Activated CD4-positive, alpha-beta T cell treated with anti-CD3 and anti-CD28 coated beads, Interleukin-10, Interleukin-2, amounts not matched to agents 100 ng/mL and 50 ng/mL, durations not matched to agents 16 hours and 8 hours (primary cell): ENCODE results near the gene KIF6.
"Not testable (repeated sequence)": the region's sequence is repeated elsewhere in the genome, so short reads cannot be mapped to it uniquely, and the experiment has no call there.

Experiments
- DNase-seq: peaks from one replicate; pipeline ENCODE4 v3.0.0-alpha.2; 2020

KIF6 gene

GRCh38 chr6:39543095-39543494 is 182.1 kb downstream of the KIF6 start:
- DNase-seq, result no peak

DNA sequence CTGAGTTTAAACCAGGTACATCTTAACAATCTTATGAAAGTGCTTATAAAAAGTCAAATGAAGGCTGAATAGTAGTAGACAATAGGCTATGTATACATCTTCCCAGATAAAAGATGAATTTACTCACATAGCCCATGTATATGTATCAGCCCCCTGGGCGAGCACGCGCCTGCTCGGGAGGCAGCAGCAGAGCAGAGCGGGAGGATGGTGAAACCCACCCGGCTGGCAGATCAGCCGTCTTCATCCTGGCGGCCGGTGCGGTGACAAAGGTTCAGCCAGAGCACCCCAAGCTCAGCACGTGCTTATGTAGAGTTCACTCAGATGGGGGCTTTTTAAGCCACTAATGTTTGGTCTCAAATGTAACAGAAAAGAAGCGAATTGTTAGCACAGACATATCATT is 184.8 kb downstream of the KIF6 start:
- DNase-seq, result no peak

GRCh38 chr6:39530201-39530759 is 194.9 kb downstream of the KIF6 start:
- DNase-seq, result no peak

DNA sequence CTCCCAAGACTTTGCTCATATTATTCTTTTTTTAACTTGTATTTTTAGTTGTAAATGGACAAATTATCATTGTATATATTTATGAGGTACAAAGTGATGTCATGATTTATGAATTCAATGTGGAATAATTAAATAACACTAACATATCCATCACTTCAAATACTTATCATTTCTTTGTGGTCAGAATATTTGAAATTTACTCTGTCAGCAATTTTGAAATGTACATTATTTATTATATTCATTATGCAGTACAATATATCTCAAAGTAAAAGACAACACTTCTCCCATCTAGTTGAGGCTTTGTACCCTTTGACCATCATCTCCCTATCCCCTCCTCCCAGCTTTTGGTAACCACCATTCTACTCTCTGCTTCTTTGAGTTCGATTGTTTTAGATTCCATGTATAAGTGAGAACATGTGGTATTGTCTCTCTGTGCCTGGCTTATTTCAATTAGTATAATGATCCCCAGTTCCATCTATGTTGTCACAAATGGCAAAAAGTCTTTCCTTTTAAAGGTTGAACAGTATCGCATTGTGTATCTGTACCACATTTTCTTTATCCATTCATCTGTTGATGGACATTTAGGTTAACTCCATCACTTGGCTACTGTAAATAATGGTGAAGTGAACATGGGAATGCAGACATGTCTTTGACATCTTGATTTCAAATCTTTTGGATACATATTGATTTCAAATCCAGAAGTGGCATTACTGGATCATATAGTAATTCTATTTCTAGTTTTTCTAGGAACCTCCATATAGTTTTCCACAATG is 197.2 kb downstream of the KIF6 start:
- DNase-seq, result no peak

- no peak for DNase-seq
Measured at GRCh38 chr6:39524007-39524406, 201.2 kb downstream of the KIF6 start.

DNA sequence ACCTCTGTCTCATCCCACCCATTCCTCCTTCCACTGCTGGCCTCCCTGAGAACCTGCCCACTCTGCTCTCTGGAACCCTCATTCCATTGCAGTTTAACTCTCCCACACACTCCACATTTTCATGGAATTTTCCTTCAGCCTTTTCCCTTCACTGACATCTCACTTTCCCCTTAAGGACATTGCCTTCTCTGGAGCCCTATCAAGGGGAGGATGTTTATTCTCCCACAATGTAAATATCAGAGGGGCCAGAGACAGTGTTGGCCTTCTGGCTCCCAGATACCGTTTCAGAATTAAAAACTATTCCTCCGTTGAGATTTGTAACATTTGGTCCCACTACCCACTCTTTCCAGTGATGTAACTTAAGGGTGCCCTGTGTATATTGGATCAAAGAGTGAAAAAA is 203.2 kb downstream of the KIF6 start:
- no peak for DNase-seq

GRCh38 chr6:39520916-39521315 is 204.3 kb downstream of the KIF6 start:
- no peak for DNase-seq

GRCh38 chr6:39520411-39520810 is 204.8 kb downstream of the KIF6 start:
- no peak for DNase-seq

- no peak for DNase-seq
Measured at GRCh38 chr6:39518221-39518620, 207.0 kb downstream of the KIF6 start.

GRCh38 chr6:39517756-39518155 is 207.5 kb downstream of the KIF6 start:
- no peak for DNase-seq

- no peak for DNase-seq
Measured at GRCh38 chr6:39516471-39516870, 208.7 kb downstream of the KIF6 start.

DNA sequence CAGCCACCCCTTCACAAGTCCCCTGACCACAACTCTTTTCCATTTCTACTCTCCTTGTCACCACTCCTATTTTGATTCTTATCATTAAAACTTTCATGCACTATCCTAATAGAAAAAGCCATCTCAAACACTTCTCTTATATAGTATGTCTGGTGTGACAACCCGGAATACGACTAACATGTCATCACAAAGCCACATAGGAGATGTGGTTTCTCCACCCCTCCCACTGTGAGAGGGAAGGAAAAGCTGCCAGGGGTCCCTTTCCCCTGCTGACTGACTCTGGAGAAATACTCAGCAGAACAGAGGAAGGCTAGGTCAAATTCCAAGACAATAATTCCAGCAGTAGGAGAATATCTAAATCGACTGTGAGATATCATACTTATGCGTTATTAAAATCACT is 209.7 kb downstream of the KIF6 start:
- no peak for DNase-seq

- no peak for DNase-seq
Measured at GRCh38 chr6:39515006-39515405, 210.2 kb downstream of the KIF6 start.

DNA sequence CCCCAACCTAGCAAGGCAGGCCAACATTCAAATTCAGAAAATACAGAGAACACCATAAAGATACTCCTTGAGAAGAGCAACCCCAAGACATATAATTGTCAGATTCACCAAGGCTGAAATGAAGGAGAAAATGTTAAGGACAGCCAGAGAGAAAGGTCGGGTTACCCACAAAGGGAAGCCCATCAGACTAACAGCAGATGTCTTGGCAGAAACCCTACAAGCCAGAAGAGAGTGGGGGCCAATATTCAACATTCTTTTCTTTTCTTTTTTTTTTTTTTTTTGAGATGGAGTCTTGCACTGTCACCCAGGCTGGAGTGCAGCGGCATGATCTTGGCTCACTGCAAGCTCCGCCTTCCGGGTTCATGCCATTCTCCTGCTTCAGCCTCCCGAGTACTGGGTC is 215.4 kb downstream of the KIF6 start:
- not testable (repeated sequence) for DNase-seq

DNA sequence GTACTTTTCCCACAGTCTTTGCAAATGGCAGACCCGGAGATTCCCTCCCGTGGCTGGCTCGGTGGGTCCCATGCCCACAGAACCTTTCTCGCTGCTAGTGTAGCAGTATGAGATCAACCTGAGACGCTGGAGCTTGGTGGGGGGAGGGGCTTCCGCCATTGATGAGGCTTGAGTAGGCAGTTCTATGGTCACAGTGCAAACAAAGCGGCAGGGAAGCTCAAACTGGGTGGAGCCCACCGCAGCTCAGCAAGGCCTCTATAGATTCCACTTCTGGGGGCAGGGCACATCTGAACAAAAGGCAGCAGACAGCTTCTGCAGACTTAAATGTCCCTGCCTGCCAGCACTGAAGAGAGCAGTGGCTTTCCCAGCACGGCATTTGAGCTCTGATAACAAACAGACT is 216.7 kb downstream of the KIF6 start:
- no peak for DNase-seq

- DNase-seq, result no peak
Measured at GRCh38 chr6:39507331-39507998, 217.7 kb downstream of the KIF6 start.

GRCh38 chr6:39502362-39502955 is 222.7 kb downstream of the KIF6 start:
- not testable (repeated sequence) for DNase-seq

- no peak for DNase-seq
Measured at GRCh38 chr6:39499053-39499452, 226.2 kb downstream of the KIF6 start.

DNA sequence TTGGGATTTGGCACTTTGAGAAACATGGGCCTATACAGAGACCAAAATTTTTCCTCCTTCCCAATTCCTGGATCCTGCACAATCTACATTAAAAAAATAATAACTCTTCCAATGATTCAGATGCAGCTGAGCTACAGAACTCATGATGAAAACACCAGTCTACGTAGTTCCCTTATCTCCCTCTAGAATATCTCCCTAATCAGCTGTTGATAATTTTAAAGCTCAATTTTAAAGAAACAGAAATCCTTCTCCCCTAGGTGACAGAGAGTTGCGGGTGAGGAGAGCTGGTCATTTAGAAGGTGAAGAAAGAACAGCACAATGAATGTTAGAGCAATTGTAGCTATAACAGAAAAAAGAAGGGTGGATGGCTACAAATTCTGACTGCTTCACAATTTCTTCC is 227.1 kb downstream of the KIF6 start:
- no peak for DNase-seq

DNA sequence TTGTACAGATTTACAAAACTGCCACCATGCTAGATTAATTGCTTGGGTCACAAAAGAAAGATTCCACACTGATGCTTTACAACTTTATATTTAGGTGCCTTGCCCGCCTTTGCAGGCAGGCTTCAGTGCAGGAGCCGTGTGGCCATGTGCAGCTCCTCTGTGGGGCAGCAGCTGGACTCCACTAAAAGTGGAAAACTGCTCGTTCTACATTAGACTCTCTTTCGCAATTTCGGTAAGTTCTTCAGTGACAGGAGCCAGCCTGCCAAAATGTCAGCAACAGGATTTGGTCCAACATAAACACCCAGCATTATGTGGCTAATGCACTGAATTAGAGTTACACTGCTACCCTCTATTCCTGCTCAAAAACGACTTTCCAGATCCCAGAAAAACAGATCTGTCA is 228.3 kb downstream of the KIF6 start:
- no peak for DNase-seq

DNA sequence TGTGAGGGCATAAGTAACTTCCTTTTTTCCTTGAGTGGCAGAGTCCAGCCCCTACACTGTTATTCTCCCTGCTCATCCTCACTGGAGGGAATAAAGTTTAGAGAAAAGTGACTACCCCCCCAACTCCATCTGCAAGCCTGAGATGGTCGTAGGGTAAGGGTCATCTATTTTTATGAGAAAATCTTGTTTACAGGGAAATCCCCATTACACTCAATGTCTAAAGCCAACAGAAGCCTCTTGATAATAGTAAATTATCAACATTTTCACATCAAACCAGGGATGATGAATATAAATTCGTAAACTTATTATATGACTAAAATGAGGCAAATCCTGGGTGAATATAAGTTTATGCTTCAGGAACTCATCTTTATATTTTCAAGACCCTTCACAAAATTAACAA is 228.8 kb downstream of the KIF6 start:
- no peak for DNase-seq

- no peak for DNase-seq
Measured at GRCh38 chr6:39495640-39496039, 229.6 kb downstream of the KIF6 start.

DNA sequence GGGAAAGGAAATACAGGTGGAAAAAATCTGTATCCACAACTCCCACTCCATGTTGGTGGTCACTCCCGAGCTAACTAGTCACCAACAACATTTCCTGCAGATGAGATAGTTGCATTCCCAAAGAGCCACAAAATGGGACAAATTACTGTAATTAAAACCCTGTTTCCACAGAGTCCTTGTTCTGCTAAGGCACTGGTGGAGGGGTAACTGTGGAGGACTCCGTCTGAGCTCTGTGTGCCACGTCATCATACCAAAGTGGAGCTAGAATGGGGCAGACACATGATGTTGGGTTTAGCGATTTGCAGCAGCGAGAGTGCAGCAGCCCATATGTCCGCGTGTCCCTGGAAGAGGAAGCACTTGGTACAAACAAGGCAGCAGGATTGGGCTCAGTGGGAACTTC is 230.2 kb downstream of the KIF6 start:
- DNase-seq, result no peak

DNA sequence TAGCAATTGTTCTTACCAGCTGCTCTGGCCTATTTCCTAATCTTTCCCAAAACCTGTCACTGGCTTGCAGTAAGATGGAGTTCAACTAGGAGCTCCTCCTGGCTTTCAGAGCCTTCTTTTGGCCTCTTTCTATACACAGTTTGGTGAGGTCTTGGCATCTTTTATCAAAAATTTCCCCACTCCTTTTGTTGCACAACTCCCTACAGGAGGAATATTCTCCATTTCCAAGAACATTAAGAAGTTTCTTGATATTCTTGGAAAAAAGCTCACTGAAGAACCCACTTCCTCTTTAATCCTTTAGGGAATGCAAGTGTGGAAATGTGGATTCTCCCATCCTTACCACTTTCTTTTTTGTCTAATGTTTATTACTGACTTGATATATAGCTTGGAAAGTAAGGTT is 231.4 kb downstream of the KIF6 start:
- no peak for DNase-seq
